GM21447 (cell line): Measurements from ENCODE around the gene DENND1A.

Experiments
- ATAC-seq: cut with Tn5 transposase; IDR thresholded peaks from one replicate; pipeline ENCODE4 v1.9.1; 2021; ENCODE audit not compliant: unreplicated experiment

DENND1A gene

DNA sequence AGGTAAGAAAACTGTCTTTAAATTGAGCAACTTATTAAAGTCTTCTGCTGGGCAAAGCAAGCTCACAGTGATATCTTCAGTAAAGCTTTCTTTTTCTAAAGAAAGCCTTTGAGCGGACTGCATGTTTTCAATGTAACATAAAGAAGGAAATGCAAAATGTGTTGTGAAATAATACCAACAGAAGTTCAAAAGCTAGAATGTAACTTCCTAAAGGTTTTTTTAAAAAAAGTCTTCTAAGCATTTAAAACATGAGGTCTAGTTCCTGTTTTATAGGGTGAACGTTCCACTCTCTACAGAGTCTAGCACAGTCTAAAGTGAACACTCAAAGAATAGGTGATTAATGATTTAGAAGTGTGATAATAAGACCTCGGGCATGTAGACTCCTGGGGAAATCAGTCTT is 62.9 kb downstream of the DENND1A start:
- no peak for ATAC-seq

DNA sequence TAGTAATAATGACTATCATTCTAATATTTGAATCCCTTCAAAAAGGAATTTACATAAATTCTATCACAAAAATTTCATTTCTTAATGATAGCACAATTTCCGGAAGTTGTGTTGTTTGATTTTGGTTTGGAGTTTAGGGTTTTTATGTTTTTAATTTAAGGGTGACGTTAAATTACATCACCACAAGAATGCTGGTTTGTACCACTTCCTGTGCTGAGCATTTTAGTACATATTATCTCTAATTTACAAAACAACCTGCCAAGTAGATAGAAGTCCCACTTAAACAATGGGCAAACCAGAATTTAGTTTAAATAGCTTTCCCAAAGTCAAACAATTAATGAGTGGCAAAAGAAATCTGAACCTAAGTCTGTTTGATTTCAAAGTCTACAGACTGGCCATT is 63.4 kb downstream of the DENND1A start:
- no peak for ATAC-seq

GRCh38 chr9:123865226-123866000 is 64.5 kb downstream of the DENND1A start:
- ATAC-seq, result no peak

DNA sequence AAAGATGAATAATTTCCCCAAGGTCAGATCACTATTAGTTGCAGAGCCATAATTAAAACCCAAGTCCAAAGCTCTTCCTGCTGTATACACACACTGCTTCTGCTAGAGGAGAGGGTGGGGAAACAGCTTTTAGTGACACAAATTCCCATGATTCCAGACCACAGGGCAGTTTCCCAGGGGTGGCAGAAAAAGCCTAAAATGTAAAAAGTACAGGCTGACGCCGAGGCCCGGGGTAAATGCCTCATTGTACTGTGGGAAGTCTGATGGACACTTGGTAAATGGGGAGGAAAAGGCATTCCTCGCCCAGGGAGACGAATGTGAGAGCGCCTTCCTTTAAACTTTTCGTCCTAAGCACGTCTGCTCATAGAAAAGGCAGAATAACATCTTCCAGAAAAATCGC is 65.7 kb downstream of the DENND1A start:
- no peak for ATAC-seq

DNA sequence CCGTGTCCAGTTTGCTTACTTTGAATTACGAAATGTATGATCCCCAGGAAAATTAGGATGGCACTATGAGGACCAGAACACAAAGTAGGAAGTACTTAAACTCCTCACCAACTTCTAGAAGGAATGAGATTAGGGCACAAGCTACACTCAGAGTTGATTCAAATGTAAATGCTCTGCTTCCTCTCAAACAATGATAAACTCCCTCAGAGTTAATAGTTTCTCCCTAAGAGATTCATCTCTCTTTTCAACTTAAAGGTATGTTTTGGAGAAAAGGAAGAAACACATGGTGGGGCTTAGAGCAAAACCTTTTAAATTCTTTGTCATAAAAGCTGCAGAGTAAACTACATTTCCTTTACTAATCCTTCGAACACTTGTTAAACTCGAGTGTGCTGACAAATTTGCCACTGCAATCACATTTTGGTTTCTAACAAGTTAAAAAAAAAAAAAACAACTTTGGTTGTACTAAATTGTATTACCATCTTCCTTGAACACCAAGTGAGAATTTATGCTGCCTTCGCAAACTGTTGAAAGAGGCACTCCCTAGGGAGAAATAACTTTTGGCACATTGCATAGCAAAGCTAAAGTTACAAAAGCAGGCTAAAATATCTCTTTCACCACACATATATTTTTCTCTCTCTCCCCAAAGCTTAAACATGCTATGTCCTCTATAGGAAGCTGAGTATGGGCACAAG is 66.6 kb downstream of the DENND1A start:
- no peak for ATAC-seq

DNA sequence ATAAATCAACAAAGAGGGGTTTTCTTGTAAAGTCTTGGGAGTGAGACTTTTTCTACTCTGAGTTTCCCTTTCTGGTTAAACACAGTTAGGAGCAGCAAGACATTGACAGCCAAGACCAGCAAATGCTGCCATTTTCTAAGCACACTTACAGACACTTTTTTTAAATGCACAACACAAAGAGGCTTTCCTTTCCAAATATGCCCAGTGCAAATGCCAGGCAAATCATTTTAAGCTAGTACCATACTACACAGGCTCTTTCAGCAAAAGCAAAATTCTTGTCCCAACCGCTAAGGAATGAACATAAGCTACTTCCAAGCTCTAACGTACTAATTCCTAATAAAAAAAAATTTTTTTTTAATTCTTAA is 68.2 kb downstream of the DENND1A start:
- no peak for ATAC-seq

DNA sequence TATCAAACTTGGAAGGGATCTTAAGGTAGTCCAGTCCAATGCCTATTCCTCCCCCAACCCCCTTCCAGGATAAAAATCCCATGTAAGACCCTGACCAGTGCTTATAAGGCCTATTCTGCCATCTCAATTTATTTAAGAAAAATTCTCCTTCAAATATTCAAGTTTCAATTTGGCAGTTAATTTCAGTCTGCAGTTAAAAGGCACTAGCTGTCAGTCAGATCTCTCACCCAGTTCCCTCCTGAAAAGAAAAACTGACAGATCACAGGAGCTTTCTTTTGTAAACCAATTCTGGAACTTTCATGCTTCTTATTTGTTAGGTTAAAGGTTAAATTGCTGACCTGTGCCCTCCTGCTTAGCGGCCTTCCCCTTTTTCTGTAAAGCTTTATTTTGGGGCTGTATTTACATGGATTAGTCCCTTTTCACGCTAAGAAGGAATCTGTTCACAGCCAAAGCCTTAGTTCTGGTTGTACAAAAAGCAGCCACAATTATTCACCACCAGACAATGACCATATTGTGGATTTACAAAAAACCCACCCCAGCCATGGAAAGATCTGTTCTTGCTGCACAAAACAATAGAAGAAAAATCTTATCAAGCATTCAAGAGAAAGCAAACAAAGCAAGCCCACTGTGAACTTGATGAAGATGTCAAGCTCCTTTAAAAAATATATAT is 68.7 kb downstream of the DENND1A start:
- ATAC-seq, result no peak

- no peak for ATAC-seq
These were observed 69.3 kb downstream of the DENND1A start for GRCh38 chr9:123860603-123861002.

GRCh38 chr9:123852403-123852802 is 77.5 kb downstream of the DENND1A start:
- ATAC-seq, result no peak

- no peak for ATAC-seq
These were observed 78.1 kb downstream of the DENND1A start for GRCh38 chr9:123851851-123852250.

DNA sequence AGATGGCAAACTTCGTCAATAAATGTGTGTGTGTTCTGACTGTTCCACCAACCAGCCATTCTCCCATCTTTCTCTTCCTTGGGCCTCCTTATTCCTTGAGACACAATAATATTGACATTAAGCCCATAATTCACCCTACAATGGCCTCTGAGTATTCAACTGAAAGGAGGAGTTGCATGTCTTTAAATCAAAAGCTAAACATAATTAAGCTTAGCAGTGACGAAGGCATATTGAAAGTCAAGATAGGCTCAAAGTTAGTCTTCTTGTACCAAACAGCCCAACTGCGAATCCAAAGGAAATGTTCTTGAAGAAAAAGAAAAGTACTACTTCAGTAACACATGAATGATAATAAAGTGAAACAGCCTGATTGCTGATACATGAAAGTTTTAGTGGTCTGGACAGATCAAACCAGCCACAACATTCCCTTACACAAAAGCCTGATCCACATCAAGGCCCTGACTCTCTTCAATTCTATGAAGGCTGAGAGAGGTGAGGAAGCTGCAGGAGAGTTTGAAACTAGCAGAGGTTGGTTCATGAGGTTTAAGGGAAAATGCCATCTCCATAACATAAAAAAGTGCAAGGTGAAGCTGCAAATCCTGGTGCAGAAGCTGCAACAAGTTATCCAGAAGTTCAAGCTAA is 81.4 kb downstream of the DENND1A start:
- no peak for ATAC-seq

DNA sequence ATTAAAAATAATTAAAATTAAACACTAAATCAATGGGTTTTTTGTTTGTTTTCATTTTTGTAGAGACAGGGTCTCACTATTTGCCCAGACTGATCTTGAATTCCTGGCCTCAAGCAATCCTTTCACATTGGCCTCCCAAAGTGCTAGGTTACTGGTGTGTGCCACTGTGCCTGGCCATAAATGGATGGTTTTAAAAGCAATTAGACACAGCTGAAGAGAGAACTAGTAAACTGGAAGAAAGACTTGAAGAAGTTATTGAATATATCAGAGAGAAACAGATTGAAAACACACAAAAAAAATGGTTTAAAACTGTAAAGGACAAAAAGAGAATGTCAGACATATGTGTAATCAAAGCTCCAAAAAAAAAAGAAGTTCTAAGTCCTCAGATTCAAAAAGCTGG is 83.0 kb downstream of the DENND1A start:
- ATAC-seq, result no peak

- ATAC-seq, result no peak
These were observed 86.2 kb downstream of the DENND1A start for GRCh38 chr9:123843703-123844102.

DNA sequence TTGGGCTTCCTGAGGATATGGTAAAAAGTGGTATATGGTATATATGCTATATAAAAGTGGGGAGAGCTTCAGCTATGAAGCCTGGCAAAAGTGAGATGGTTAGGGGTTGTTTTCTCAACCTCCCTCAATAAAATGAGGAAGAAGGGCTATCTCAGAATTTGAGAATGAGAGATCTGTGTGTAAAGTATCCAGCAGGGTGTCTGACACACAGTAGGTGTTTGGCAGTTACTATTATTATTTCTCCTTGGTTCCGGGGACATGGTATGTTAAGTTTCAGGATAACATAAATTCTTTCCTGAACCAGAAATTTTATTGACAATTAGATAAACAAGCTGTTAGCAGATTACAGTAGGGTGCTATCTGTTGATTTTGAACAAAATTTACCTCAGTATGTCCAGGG is 94.1 kb downstream of the DENND1A start:
- ATAC-seq, result no peak

DNA sequence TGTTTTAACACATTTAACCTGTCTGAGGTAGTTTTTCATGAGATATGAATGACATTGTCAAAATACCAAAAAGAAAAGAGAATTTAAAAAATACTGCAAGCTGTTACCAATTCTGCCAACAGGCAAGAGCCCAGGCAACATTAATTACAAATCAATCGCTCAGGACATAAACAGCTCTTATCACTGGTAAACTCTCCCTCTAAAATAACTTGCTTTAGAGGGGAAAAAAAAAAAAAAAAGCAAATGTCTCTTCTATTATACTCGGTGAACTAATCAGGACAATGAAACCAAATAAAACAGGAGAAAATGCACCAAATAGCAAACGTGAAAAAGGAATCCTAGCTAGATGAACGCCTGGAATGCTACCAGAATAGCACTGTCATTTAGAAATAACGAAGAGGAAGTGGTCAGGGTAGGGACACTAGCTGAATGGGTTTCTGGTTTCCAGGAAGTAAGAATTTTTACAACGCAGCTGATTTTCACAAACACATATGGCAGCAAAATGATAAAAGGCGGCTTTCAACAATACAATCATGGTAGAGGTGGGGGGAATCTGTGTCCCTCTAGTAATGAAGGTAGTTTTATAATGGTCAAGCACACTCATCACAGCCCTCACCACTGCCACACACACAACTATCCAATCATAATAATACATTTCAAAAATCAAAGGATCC is 94.9 kb downstream of the DENND1A start:
- no peak for ATAC-seq

DNA sequence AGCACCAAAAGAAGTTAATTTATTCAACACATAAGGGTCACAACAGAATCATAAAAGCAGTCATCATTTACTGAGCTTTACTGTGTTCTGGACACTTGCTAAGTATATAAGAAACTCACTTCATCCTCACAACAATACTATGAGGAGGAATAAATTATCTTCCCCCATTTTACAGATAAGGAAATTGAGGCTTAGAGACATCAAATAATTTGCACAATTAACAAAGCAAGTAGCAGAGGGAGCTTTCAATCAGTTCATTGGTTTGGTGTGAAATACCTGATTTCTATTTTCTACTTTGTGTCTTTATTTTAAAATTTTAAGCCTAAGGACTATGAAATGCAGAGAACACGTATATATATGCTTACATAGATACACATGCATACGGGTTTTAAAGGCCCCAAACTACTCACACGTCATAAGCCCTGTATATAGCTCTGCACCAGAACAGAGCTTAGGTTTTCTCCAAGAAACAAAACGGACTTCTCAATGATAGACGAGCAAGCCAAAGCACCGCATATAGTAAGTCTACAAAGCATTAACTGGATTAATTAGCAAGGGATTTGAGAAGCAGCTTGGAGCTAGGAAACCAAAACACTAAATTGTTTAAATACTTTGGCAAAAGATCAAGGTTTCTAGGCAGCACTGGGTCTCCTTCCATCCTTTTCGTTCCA is 95.6 kb downstream of the DENND1A start:
- ATAC-seq, result no peak

- no peak for ATAC-seq
These were observed 96.9 kb downstream of the DENND1A start for GRCh38 chr9:123832858-123833650.

GRCh38 chr9:123832176-123832575 is 97.8 kb downstream of the DENND1A start:
- no peak for ATAC-seq

- ATAC-seq, result no peak
These were observed 101.5 kb downstream of the DENND1A start for GRCh38 chr9:123828449-123828848.
